HFFc6 (cell line): Measurements from ENCODE around the gene NIPAL3. TPM values are rescaled to one million over a fixed set of nuclear protein-coding genes. Genes with fewer than 3 reads are reported as not detected.

Experiments
- DNase-seq: peaks from one replicate; pipeline ENCODE4 v3.0.0-alpha.2; 2018
- H3K27ac Mint-ChIP-seq: 2 replicates; pipeline ENCODE4 v1.8.0; 2020; ENCODE audit warnings: mild to moderate bottlenecking, mixed read lengths
- H3K27me3 Mint-ChIP-seq: 2 replicates; pipeline ENCODE4 v1.8.0; 2021; ENCODE audit warnings: mild to moderate bottlenecking, moderate library complexity, mixed read lengths; ENCODE audit not compliant: insufficient read depth
- H3K36me3 Mint-ChIP-seq: 2 replicates; pipeline ENCODE4 v1.8.0; 2021; ENCODE audit warnings: low read depth, mixed read lengths
- H3K4me1 Mint-ChIP-seq: 2 replicates; pipeline ENCODE4 v1.8.0; 2020; ENCODE audit warnings: low read depth, mixed read lengths
- H3K4me3 Mint-ChIP-seq: 2 replicates; pipeline ENCODE4 v1.8.0; 2020; ENCODE audit warnings: mild to moderate bottlenecking, moderate library complexity, mixed read lengths
- H3K9me3 Mint-ChIP-seq: 2 replicates; pipeline ENCODE4 v1.8.0; 2020; ENCODE audit warnings: mild to moderate bottlenecking, mixed read lengths
- CTCF ChIP-seq: fragments of 200-600 bp; sonication (generic); IDR thresholded peaks from 2 replicates; pipeline ENCODE4 v1.5.0; 2021; ENCODE audit warnings: antibody characterized with exemption, mild to moderate bottlenecking
- total RNA-seq, 6 experiments: library from RNA; stranded (reverse); fragmentation: NEBNext Ultra II Directional; extraction: Animal tissue kit (Norgen Biotek cat#: 25700); gene quantifications; 2 replicates in 1 of 6; 3 replicates in 5 of 6; pipeline ENCODE4 v1.2.3, GENCODE V29; 2021

The NIPAL3 gene
- total RNA-seq, 6 experiments from 2014 or later = 97.8 to 164 (median 107) TPM

DNA sequence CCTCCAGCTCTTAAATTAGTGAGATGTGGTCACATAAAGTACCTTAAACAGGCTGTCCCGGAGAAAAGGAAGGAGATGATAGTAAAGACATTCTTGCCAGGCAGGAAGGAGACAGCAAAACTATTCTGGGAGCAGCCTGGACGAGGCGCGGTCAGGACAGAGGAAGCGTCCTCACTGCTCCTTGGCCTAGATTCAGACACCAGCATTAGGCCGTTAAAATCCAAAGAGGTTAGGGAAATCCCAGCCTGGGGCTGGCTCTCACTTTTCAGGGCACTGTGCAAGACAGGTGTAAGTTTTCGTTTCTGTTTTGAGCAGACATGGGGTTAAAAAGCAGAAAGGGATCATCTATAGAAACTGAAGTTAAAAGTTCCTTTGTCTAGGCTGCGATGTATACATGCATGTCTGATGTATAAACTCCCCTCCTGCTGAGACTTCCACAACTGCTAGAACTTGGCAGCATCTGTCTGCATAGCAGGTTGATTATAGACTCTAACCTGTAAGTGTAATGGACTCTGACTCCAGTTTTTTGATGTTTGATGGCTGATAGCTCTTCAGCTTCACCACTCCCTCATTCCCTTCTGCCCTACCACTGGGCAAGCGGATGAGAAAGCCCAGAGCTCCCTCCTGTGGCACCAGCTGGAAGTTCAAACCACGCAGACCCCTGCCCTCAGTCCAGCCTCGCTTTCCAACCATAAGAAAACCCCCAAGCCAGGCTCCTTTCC lies 23.6 kb upstream of the NIPAL3 start:
- Mint-ChIP-seq H3K27ac (peak overlapping the region; percentile 94), H3K27me3 (peaks cover 3% of the 10 kb centered on the region; the same call in 1 of the 2 replicates), H3K4me3 (peak overlapping the region; percentile 88), H3K9me3 (no peaks in the 10 kb centered on the region), H3K36me3 (peaks cover 14% of the 10 kb centered on the region; the same call in 1 of the 2 replicates), H3K4me1 (peaks cover 48% of the 10 kb centered on the region)
- DNase-seq = peak; percentile 43
- TF ChIP-seq CTCF = peak; percentile 85

DNA sequence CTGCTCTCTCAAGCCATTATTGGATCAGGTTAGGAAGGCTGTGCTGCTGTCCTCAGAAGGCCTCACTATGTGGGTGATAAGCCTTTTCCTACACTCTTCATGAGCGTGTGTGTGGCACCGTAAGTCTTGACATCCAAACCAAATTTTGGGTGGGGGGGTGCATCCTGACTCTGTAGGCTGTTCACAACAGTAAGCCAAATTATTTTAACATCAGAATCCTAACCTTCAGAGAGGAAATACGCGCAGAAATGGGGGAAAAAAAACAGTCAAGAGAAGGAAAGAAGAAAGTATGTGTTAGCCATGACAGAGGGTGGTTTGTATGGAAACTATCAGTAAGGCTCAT lies 23.0 kb upstream of the NIPAL3 start:
- Mint-ChIP-seq H3K27me3 (peaks cover 3% of the 10 kb centered on the region; the same call in 1 of the 2 replicates), H3K9me3 (no peaks in the 10 kb centered on the region), H3K36me3 (peaks cover 17% of the 10 kb centered on the region; the same call in 1 of the 2 replicates), H3K4me3 (no peak overlapping the region), H3K4me1 (peaks cover 48% of the 10 kb centered on the region), H3K27ac (peak overlapping the region; percentile 94)
- TF ChIP-seq CTCF = peak; percentile 59
- no peak for DNase-seq

- Mint-ChIP-seq H3K9me3 (no peaks in the 10 kb centered on the region), H3K4me1 (peaks cover 48% of the 10 kb centered on the region), H3K4me3 (peak overlapping the region; percentile 74), H3K27me3 (peaks cover 3% of the 10 kb centered on the region; the same call in 1 of the 2 replicates), H3K27ac (peak overlapping the region; percentile 94), H3K36me3 (peaks cover 17% of the 10 kb centered on the region; the same call in 1 of the 2 replicates)
- no peak for DNase-seq
- TF ChIP-seq CTCF = no peak
Observed at GRCh38 chr1:24392982-24393650, 22.5 kb upstream of the NIPAL3 start.

- peak; percentile 83 for DNase-seq
- Mint-ChIP-seq H3K4me3 (peak overlapping the region; percentile 74), H3K27me3 (peaks cover 3% of the 10 kb centered on the region; the same call in 1 of the 2 replicates), H3K4me1 (peaks cover 48% of the 10 kb centered on the region), H3K36me3 (peaks cover 17% of the 10 kb centered on the region; the same call in 1 of the 2 replicates), H3K9me3 (no peaks in the 10 kb centered on the region), H3K27ac (peak overlapping the region; percentile 94)
- TF ChIP-seq CTCF = no peak
Observed at GRCh38 chr1:24393892-24394291, 21.7 kb upstream of the NIPAL3 start.

GRCh38 chr1:24400065-24400464 lies 15.5 kb upstream of the NIPAL3 start:
- H3K27me3 Mint-ChIP-seq = no peaks in the 10 kb centered on the region
- no peak for TF ChIP-seq CTCF
- peak overlapping the region; percentile 55 for H3K27ac Mint-ChIP-seq
- no peak overlapping the region for H3K4me3 Mint-ChIP-seq
- DNase-seq = no peak
- peaks cover 11% of the 10 kb centered on the region for H3K36me3 Mint-ChIP-seq
- H3K9me3 Mint-ChIP-seq = no peaks in the 10 kb centered on the region
- H3K4me1 Mint-ChIP-seq = peaks cover 22% of the 10 kb centered on the region
